NCI-H748 (cell line): ENCODE measurements around the gene MKI67.

ENCODE experiments used
- DNase-seq: peaks from one replicate; lab custom pipeline; 2025; ENCODE audit not compliant: unreplicated experiment; lab: John Stamatoyannopoulos, UW

MKI67 gene

GRCh38 chr10:128066870-128067382 is 59.3 kb downstream of the MKI67 start:
- DNase-seq = no peak

- DNase-seq = no peak
These were observed 60.2 kb downstream of the MKI67 start for GRCh38 chr10:128065881-128066534.

- no peak for DNase-seq
These were observed 61.1 kb downstream of the MKI67 start for GRCh38 chr10:128064970-128065580.

GRCh38 chr10:128064108-128064969 is 61.9 kb downstream of the MKI67 start:
- no peak for DNase-seq

- no peak for DNase-seq
These were observed 62.5 kb downstream of the MKI67 start for GRCh38 chr10:128063736-128064107.

- no peak for DNase-seq
These were observed 63.2 kb downstream of the MKI67 start for GRCh38 chr10:128062881-128063563.

GRCh38 chr10:128062331-128062880 is 63.8 kb downstream of the MKI67 start:
- no peak for DNase-seq

GRCh38 chr10:128061306-128062300 is 64.6 kb downstream of the MKI67 start:
- DNase-seq = no peak

- no peak for DNase-seq
These were observed 65.6 kb downstream of the MKI67 start for GRCh38 chr10:128060341-128061250.

- no peak for DNase-seq
These were observed 66.3 kb downstream of the MKI67 start for GRCh38 chr10:128059982-128060293.

GRCh38 chr10:128059266-128059981 is 66.8 kb downstream of the MKI67 start:
- DNase-seq = no peak

- no peak for DNase-seq
These were observed 67.5 kb downstream of the MKI67 start for GRCh38 chr10:128058750-128059134.

GRCh38 chr10:128058106-128058749 is 68.0 kb downstream of the MKI67 start:
- DNase-seq = no peak

- DNase-seq = no peak
These were observed 69.7 kb downstream of the MKI67 start for GRCh38 chr10:128056303-128057050.

- no peak for DNase-seq
These were observed 71.0 kb downstream of the MKI67 start for GRCh38 chr10:128055061-128055868.
